Left kidney (tissue), 2 donors: Measurements from ENCODE around the gene SV2C. TPM values are rescaled to one million over a fixed set of nuclear protein-coding genes. Genes with fewer than 3 reads are reported as not detected.
"Not testable (repeated sequence)": the region's sequence is repeated elsewhere in the genome, so short reads cannot be mapped to it uniquely, and the experiment has no call there.

Source experiments
- DNase-seq: peaks from one replicate; pipeline ENCODE4 v3.0.0-alpha.2; 2013
- polyA plus RNA-seq: library from polyadenylated mRNA; unstranded; fragments of 120-200 nt; gene quantifications from one replicate; pipeline ENCODE4 v1.2.1, GENCODE V29; 2013; ENCODE audit not compliant: insufficient read length

SV2C gene
- polyA plus RNA-seq, 1 donor: 0.08 TPM

DNA sequence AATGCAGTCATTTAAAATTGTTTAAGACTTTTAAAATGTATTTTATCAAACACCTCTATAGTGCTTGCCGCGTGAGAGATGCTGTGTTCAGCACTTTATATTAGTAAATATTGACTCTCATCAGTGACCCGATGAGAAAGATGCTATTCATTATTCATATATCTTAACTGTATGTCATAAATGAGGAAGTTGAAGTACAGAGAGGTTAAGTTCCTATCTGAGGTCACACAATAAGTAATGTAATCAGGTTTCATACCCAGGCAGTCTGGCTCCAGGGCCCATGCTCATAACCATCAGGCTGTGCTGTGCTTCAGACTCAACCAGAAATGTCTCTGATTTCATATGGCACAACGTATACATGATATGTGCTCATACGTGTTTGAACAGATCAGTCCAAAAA lies 119.0 kb downstream of the SV2C start:
- DNase-seq: no peak

DNA sequence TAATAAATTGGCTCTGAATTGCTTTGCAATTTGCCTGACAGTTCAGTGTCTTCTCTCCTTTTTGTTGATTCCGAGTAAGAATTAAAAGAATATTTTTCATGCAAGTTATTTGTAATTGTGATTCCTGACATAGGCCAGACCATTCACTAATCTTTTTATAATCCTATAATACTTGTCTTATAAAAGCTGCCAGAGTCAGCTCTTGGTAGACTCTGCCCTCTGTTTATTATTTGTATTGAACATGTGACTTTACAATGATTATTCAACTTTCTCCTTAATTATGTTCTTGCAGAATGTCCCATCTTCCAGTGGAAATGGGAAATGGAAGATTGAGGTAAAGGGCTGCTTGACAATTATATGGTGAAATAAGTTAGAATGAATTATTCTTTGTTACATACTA lies 121.0 kb downstream of the SV2C start:
- no peak for DNase-seq

DNA sequence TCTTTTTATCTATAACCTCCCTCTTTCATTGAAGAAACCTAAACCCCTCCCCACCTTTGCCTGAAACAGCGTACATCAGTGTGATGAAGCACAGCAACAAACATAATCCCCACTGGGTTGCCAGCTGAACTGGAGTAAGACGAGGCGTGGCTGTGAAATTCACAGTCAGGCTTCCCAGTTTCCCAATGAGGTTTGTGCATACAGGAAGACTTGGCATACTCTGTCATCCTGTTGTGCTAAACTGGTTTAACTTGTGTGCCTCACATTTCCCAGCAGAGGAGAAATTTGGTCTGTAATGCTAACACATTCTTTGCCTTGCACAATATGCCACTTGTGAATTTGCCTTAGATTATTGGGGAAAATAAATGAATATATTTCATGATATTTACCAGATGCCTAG lies 121.5 kb downstream of the SV2C start:
- DNase-seq: no peak

DNA sequence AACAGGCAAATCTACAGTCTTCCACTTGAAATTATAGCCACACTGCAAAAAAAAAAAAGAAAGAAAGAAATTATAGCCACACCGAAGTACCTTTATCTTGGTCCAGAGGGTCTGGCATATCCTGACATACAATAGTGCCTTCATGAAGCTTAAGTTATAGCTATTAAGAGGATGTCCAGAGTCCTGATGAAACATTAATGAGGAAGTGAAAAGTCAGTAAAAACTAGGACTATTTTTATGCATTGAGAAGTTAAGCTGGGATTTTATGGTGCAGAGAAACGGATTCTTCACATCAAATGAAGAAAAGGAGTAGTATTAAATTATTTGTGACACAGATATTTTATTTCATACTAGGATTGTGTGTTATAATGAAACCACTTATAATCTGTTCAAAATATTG lies 123.9 kb downstream of the SV2C start:
- no peak for DNase-seq

DNA sequence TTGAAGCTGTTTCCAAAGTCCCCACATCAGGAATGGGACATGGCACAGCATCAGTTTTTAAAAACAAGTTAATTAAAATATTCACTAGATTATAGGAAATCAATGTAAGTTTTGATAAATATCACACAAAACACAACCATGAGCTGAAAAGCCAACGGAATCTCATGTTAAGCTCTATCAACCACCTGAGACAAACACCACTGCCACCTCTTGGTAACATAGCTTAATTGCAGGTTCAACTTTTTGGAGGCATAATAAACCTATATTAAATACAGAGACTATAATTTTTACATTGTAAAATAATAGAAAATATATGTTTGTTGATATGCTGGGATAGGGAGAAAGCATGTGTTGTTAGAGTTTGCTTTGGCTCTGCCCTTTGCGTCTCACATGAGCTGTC lies 126.1 kb downstream of the SV2C start:
- no peak for DNase-seq

DNA sequence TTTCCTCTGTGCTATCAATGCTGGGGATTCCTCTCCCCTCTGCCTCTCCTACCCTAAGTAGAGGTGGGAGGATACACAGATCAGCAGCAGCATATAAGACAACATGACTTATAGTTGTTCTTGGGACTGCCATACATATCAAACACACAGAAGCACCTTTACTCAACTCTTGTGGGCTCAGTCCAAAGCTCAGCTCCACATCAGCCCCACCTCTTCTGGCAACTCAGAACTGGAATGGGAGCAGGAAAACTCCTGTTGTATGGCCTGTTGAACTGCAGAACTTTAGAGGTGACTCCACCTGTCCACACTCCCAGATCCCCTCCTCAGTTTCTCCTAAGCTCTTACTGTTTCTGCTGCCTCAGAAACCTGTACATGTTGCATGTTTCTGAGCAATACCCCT lies 127.8 kb downstream of the SV2C start:
- no peak for DNase-seq

DNA sequence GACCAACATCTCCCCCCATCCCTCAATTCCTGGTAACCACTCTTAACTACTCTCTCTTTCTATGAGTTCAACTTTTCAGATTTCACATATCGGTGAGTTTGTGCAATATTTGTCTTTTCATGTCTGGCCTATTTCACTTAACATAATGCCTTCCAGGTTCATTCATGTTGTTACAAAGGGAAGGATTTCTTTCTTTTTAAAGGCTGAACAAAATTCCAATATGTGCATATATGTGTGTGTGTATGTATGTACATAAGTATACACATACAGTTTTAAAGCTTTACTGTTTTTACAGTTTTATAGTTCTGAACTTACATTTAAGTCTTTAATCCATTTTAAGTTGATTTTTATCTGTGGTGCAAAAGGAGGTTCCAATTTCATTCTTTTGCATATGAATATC lies 130.7 kb downstream of the SV2C start:
- no peak for DNase-seq

DNA sequence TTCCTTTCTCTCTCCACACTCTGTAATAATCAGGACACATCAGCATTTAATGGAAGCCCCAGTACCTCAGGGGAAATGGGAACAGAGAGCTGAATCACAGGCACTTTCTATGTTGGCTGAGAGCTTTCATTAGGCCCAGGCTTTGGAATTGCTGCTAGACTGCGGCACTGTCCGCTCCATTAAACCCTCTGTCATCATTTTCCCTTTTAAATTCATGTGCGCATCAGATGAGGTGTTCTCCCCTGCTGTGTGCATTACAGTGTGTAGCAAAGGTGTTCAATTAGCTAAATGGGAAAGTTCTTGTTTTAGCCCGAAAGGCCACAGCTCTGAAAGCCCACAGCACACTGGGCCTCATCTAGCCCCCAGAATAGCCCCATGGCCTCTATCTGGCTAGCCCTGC lies 133.6 kb downstream of the SV2C start:
- DNase-seq: no peak

DNA sequence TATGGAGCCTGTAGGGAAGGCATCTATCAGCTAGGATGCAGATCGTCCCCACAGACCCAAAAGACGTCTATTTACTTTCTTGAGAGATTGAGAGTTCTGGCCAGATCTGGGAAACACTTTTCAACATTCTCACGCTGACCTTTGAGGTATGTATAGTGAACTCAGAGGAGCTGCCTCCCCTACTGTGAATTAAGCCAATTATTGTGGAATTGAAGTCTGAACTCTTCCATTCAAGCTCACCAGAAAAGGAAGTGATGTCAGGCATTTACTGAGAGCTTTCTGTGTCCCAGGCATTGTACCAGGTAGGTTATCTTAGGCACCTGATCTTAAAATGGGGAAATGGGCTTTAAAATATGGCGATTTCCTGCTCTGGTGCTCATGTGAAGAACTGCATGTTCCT lies 136.5 kb downstream of the SV2C start:
- DNase-seq: no peak

DNA sequence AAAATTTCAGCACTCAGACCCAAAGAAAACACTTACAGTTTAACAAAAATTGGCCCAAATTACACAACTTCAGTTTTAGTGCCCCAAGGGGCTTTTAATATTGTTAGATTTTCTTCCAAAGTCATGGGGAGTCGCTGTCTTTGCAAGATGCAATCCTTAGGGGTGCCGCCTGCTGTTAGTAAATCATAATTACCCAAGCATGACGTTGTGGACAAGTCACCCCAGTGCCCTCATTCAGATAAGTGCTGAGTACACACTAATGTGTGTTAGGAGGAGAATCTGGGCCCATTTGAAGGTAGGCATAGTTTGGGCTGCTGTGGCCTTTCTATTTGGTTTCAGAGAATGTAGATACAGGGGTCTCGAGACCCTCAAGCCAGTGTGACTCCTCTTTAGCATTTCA lies 138.1 kb downstream of the SV2C start:
- DNase-seq: no peak

DNA sequence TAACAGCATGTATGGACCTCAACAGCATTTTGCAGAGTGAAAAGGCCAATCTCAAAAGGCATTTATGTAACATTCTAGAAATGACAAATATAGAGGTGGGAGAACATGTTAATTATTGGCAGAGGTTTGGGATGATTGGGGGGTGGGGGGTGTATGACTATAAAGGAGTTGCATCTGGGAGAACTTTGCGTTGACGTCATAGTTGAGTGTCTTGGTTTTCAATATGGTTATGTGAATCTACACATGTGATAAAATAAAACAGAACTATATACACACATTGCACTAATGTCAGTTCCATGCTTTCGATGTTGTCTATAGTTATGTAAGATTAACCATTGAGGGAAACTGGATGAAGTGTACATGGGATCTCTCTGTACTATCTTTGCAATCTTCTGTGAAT lies 139.1 kb downstream of the SV2C start:
- DNase-seq: no peak

DNA sequence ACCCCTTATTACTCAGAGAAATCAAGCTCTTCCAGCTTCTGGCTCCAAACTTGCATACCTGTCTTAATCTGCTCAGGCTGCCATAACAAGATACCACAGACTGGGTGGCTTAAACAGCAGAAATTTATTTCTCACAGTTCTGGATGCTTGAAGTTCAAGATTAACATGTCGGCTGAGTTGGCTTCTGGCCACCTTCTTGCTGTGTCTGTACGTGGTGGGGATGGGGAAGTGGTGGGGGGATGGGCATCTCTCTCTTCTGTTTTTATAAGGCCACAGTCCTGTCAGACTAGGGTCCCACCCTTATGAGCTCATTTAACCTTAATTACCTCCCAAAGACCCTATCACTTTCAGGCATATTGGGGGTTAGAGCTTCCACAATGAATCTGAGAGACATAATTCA lies 140.5 kb downstream of the SV2C start:
- no peak for DNase-seq

DNA sequence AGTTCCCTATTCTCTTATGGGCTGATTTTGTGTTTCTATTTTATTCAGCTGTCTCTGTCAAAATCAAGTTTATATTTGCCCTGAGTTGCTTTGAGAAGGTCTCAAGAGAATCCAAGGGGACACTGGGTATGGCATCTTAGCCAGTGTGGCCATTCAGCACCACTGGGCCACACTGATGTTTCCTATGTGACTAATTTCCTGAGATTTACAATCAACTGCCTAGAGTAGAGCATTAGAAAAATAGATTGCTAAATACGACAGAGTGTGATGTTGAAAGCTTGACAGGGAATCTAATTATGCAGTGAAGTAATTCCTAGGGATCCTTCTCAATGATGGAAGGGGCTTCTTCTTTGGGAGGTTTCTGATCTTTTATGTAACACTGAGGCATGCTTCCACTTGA lies 141.7 kb downstream of the SV2C start:
- DNase-seq: no peak

DNA sequence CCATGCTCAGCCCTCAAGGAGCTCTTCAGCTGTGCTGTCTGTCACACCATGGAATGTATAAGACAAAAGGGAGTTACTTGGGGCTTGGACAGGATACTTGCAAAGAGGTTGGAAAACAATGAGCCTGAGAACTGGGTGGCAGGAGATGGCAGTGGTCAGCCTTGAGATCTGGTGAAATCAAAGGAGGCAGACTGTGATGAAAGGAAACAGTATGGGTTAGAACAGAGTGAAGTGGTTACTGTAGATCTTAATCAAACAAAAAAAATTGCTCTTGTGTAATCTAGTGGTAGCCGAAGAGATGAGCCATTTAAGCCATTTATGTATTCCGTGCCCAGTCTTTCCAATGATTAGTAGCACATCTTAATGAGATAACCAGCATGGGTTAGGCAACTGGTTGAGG lies 142.2 kb downstream of the SV2C start:
- no peak for DNase-seq

DNA sequence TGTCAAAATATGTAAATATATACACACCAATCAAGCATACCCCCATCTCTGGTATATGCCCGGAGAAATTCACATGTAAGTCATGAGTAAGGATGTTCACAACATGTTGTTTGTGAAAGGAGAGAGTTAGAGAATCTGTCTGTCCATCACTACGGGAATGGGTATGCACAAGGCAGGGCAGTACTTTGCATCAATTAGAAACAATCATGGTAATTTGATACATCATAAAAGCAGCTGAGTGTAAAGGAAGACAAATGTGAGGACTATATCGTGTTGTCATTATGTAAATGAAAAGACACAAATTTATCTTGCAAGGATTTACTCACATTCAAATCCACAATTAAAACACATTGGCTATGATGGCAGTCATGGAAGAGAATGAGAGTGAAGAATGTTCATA lies 146.7 kb downstream of the SV2C start:
- no peak for DNase-seq

DNA sequence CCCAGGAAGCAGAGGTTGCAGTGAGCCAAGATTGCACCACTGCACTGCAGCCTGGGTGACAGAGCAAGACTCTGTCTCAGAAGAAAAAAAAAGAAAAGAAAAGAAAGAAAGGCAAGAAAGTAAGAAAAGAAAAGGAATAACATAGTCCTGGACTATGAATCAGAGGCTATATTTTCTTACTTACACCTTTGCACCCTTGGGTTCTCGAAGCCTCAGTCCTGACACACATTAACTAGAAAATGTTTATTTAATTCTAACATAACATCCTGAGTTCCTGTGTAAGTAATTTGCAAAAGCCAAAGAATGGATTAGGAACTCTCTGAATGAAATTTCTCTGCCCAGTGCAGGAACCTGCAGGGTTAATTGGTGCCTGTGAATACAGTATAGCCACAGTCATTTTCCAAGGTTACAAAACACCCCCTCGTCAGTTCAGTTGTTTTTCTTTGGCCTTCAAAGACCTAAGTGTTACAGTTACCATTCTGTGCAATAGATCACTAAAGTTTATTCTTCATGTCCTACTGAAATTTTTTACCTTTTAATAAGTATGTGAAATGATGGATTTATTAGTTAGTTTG lies 147.6 kb downstream of the SV2C start:
- no peak for DNase-seq

DNA sequence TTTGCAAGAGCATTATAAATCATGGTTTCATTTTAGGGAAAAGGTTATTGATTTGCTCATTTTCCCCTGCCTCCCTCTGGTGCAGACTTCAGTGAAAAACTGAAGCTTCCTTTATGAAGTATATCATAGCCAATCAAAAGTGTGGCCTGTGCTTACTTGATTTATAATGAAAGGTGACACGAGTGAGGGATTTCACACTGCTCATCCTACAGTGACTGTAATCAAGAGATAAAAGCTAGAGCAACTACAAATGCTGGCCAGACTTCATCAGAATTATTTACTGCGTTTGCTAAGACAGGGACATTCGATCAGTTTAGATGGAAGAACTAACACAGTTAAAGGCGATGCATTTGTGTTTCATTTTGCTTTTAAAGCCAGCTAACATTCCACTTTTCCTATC lies 151.5 kb downstream of the SV2C start:
- DNase-seq: no peak

DNA sequence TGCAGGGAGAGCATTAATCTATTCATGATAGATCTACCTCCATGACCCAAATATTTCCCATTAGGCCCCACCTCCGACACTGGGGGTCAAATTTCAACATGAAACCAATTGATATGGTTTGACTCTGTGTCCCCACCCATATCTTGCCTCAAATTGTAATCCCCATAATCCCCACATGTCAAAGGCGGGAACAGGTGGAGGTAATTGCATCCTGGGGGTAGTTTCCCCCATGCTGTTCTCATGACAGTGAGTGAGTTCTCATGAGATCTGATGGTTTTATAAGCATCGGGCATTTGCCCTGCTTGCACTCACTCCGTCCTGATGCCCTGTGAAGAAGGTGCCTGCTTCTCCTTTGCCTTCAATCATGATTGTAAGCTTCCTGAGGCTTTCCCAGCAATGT lies 153.5 kb downstream of the SV2C start:
- DNase-seq: no peak

DNA sequence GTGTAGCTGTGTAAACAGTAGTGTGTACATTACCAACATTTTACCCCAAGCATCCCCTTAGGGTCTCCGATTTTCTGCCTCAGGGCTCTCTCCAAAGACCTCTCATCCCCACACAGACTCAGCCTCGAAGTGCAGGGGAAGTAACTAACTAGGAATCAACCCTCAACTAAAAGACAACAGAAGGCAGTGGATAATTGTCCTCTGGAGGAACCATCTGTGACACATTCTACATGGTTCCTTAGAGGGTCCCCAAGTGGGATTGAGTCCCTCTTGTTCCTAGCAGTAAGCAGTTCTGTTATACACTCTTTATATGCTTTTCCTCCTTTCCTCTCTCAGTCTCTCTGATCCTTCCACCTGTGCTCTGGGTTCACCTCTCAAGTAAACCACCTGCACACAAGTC lies 157.2 kb downstream of the SV2C start:
- DNase-seq: no peak

DNA sequence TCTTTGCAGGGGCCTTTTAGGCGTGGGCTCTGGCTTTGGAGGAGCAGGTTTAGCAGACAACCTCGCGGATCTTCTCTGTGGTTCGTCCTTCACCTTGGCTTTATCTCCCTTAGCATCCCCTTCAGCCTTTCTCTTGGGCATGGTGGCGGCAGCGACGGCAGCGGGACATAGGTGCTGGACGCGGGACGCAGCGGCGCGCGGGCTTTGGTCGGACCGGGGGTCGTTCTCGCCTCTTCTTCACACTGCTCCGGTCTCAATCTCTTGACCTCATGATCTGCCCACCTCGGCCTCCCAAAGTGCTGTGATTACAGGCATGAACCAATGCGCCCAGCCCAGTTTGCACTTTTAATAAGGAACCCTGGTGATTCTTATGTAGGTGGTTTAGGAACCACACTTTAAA lies 159.0 kb downstream of the SV2C start:
- DNase-seq: not testable (repeated sequence)

DNA sequence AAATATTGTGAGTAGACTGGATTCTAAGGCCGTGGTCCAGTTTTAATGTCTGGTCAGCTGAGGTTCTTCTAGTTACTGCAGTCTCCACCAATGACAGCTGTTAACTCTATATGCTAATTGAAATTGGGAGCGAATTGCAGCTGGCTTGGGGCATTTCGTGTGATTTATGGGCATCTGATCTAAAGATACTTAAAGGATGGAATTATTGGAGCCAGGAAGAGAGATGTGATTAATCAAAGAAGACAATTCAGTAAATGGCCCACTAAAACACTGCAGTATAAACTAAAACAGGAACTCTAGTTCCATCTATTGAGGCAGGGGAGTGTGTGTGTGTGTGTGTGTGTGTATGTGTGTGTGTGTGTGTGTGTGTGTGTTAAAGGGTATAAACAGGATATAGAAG lies 162.4 kb downstream of the SV2C start:
- no peak for DNase-seq

DNA sequence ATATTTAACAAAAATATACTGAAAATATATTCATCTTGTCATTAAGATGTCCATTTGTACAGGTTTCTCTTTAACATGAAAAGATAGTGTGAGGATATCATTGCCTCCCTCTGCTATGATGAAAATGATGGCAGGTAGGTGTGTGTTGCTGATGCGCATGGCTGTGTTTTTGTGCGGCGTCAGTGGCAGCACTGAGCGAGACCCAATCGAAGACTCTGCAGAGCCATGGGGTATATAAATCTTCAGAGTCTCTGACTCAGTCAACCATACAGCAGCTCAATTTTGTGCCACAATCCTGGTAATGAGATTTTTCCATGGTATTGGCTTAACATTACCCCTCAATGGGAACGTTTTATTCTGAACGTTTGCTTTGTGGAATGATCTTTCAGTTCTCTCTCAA lies 166.4 kb downstream of the SV2C start:
- DNase-seq: no peak

DNA sequence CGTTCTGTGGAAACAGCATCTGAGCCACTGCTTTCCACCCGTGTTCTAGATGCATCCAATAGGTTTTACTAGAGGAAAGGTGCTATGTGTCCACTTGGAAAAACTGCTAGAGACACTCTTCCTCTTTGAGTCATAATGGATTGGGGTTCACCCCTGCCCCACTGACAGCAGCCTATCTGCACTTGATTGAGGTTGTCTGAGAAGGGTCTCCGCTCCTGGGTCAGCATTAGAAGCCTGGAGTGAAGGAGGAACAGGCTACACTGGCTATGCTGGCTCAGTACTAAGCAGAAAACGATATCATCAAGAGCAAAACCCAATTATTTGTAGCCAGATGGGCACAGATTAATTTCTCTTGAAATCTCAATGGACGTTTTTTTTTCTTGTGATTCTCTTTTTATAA lies 167.3 kb downstream of the SV2C start:
- DNase-seq: no peak

DNA sequence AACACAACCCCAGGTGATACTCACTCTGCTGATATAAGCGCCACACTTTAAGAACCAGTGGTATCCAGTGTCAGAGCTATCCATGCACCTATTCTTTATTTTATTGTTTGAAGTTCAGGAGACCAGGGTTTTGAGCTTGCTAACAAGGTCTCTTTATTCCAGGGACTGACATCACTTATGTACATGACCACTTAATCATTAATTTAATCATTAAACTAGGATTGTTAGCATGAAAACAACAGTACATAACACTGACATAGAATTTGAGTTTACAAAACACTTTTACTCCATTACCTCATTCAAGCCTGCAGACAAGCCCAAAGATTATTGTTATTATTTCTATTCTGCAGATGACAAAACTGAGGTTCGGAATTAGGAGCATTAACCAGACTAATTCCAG lies 168.5 kb downstream of the SV2C start:
- no peak for DNase-seq

DNA sequence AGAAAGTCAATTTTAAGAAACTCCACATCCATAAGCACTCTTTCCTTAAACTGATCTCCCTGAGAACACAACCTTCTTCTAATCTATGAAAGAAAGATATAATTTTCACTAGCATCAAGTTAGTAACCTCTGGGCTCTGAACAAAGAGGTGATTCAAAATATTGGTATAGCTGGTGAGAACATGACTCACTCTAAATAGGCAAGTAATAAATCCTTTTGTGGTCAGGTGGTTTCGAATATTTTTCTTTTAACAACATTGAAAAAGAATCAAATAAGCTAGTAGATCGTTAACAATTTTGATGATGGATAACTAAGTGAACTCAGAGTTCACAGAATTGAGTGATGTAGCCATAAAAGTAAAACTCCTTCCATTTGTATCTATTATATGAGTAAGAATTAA lies 169.3 kb downstream of the SV2C start:
- no peak for DNase-seq
